IPS DF 4.7 (cell line): ENCODE data around the gene ZSCAN5A.
"Not testable (repeated sequence)": the region's sequence is repeated elsewhere in the genome, so short reads cannot be mapped to it uniquely, and the experiment has no call there.

Experiments used
- DNase-seq: peaks from one replicate; pipeline ENCODE4 v3.0.0-alpha.2; 2013; ENCODE audit warnings: low spot score; ENCODE audit errors: extremely low read depth

The ZSCAN5A gene

GRCh38 chr19:56314381-56315076, at the start of gene ZSCAN5A:
Gene ZSCAN5A, minus strand, starts transcription at chr19:56314839. Its CDS starts 89,793 bp downstream, at chr19:56225046.
- DNase-seq: peak; percentile 66

- DNase-seq: no peak
Measured at GRCh38 chr19:56360841-56361240, 46.2 kb upstream of the ZSCAN5A start.

DNA sequence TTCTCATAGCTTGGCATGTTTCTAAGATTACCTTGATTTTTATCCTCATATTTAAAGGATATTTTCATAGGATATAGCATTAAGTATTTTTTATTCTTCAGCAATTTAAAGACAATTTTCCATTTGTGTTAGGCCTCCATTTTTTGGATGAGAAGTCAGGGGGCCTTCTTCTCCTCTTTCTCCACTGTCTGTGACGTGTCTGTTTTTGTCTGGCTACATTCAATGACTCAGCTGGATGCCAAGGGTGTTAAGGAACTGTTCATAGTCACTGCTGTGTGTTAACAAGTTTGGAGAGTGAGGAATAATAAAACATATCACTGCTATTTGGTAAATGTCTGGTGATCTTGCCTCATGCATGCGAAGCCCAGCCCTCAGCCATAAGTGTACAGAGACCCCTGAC, 42.3 kb upstream of the ZSCAN5A start:
- no peak for DNase-seq

- DNase-seq: no peak
Measured at GRCh38 chr19:56355517-56355916, 40.9 kb upstream of the ZSCAN5A start.

DNA sequence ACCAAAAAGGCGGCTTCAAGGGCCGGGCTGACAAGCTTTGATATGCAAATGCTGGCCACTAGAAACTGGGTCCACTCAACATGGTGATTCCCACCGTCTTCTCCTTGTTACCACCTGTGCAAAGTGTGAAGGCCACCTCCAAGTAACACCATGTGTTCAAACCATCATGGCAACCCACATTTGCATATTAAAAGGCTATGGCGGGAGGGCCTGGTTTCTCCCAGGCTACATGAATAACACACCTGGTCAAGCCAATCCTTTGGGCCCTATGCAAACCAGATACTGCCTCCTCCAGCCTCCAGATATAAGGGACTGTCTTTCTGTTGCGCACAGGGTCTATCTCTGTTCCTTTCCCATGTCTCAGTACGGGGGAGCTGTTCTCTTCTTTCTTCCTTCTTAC, 36.6 kb upstream of the ZSCAN5A start:
- no peak for DNase-seq

DNA sequence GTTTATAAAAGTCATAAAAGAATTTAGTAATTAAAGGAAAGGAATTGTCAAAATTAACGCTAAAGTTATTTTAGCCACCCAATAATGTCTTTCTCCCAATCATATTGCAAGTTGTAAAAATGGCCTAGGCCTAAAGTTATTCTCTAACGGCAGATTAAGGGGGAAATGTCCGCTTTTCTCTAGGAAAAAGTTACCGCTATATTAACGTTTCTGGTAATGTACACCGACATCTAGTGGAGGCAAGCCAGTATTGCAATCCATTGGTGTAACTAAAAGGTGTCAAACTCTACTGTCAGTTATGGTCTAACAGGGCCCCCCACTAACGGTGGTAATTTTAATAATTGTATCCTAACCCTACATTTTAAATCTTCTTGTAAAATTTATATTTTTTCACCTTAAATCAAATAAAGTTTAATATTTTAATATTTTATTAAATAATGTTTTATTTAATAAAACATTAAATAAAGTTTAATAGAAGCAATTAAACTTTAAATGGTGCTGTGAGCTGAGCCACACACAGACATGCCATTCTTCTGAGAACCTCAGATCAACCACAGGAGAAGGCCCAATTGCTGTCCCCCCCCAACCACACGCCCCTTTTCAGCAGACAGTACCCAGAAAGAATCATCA, 35.9 kb upstream of the ZSCAN5A start:
- DNase-seq: no peak

GRCh38 chr19:56348289-56348877, 33.7 kb upstream of the ZSCAN5A start:
- no peak for DNase-seq

- no peak for DNase-seq
Measured at GRCh38 chr19:56347163-56347778, 32.6 kb upstream of the ZSCAN5A start.

DNA sequence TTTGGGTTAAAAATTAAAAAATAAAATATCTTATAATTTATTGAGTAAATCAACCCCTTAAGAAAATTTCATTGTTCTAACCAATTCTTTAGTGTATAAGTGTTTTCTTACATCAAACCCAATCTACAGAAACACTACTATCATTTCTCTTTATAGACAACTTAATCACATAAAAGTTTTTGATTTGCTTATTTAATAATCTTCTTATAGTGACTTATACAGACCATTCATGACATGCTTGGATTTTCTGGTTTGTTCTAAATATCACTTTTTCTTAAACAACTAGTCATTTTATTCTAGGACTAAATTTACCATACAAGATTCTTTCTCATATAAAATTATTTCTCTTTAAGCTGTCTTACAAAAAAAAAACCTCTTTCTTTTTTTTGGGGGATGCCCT, 27.3 kb upstream of the ZSCAN5A start:
- DNase-seq: no peak

DNA sequence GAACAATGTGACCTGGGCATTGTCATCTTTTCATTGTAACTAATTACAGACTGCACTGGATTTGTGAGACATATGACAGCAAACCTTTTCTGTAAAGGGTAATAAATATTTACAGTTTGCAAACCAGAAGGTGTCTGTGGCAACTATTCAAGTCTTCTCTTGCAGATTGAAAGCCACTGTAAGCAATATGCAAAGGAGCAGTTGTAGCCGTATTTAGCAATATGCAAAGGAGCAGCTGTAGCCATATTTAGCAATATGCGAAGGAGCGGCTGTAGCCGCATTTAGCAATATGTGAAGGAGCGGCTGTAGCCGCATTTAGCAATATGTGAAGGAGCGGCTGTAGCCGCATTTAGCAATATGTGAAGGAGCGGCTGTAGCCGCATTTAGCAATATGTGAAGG, 24.4 kb upstream of the ZSCAN5A start:
- not testable (repeated sequence) for DNase-seq

DNA sequence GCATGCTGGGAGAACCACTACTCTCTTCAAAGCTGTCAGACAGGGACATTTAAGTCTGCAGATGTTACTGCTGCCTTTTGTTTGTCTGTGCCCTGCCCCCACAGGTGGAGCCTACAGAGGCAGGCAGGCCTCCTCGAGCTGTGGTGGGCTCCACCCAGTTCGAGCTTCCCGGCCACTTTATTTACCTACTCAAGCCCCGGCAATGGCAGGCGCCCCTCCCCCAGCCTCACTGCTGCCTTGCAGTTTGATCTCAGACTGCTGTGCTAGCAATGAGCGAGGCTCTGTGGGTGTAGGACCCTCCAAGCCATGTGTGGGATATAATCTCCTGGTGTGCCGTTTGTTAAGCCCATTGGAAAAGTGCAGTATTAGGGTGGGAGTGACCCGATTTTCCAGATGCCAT, 22.4 kb upstream of the ZSCAN5A start:
- not testable (repeated sequence) for DNase-seq

DNA sequence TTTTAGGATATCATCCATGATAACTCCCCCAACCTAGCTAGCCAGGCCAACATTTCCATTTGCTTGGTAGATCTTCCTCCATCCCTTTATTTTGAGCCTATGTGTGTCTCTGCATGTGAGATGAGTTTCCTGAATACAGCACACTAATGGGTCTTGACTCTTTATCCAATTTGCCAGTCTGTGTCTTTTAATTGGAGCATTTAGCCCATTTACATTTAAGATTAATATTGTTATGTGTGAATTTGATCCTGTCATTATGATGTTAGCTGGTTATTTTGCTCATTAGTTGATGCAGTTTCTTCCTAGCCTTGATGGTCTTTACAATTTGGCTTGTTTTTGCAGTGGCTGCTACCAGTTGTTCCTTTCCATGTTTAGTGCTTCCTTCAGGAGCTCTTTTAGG, 20.7 kb upstream of the ZSCAN5A start:
- not testable (repeated sequence) for DNase-seq

DNA sequence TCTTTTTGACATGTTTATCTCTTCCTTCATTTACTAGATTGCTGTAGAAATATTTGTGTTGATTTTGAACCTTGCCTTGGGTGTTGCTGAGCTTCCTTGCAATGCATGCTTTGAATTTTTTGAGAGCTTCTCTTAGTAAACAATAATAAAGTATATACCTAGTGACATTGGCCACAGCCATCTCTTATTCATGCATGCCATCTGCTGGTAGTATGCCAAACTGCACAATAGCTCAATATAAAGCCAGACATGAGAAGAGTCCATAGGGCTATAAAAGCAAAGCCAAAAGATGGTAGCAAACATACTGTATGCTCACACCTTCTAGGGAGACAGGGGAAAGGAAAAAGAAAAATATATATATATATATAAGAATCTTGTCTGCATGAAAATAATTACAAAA, 18.9 kb upstream of the ZSCAN5A start:
- no peak for DNase-seq

DNA sequence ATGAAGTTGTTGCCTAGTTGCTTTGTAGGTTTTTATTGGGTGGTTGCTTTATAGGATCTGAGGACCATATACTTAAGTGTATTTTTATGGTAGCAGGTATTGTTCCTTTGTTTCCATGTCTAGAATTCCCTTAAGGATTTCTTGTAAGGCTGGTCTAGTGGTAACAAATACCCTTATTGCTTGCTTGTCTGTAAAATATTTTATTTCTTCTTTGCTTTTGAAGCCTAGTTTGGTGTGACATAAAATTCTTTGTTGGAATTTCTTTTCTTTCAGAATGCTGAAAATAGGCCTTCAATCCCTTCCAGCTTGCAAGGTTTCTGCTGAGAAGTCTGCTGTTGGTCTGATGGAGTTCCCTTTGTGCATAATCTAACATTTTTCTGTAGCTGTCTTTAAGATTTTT, 18.1 kb upstream of the ZSCAN5A start:
- no peak for DNase-seq

- DNase-seq: no peak
Measured at GRCh38 chr19:56324436-56324835, 9.8 kb upstream of the ZSCAN5A start.

GRCh38 chr19:56321989-56322440, 7.4 kb upstream of the ZSCAN5A start:
- no peak for DNase-seq

- no peak for DNase-seq
Measured at GRCh38 chr19:56321254-56321988, 6.8 kb upstream of the ZSCAN5A start.

DNA sequence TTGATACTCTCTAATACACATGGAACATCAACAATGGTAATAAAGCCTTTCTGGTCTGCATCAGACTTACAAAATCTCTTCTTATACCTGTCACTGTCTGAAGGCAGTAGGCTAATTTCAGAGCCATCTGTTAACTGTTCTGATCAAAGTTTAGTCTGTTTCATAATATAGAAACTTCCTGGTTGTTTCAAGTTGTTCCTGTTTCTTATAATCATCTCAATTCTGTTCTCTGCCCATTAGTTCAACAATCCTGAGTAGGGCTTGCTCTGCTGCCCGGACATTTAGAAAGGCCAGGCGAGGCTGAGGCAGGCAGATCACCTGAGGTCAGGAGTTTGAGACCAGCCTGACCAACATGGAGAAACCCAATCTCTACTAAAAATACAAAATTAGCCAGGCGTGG, 5.4 kb upstream of the ZSCAN5A start:
- DNase-seq: no peak

- no peak for DNase-seq
Measured at GRCh38 chr19:56317749-56318148, 3.1 kb upstream of the ZSCAN5A start.

DNA sequence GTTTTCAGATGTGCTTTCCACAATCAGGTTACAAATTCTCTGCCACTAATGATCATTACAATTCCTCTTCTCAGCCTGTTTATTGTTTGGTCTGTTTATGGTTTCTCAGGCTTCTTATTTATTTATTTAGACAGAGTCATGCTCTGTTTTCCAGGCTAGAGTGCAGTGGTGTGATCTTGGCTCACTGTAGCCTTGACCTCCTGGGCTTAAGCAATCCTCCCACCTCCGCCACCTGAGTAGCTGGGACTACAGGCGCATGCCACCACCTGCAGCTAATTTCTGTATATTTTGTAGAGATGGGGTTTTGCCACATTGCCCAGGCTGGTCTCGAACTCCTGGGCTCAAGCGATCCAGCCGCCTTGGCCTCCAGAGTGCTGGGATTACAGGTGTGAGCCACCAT, 2.1 kb upstream of the ZSCAN5A start:
- no peak for DNase-seq

GRCh38 chr19:56315077-56315828, 614 bp upstream of the ZSCAN5A start:
- DNase-seq: peak; percentile 94
